Measurements from ENCODE around the gene PLVAP.

The PLVAP gene

DNA sequence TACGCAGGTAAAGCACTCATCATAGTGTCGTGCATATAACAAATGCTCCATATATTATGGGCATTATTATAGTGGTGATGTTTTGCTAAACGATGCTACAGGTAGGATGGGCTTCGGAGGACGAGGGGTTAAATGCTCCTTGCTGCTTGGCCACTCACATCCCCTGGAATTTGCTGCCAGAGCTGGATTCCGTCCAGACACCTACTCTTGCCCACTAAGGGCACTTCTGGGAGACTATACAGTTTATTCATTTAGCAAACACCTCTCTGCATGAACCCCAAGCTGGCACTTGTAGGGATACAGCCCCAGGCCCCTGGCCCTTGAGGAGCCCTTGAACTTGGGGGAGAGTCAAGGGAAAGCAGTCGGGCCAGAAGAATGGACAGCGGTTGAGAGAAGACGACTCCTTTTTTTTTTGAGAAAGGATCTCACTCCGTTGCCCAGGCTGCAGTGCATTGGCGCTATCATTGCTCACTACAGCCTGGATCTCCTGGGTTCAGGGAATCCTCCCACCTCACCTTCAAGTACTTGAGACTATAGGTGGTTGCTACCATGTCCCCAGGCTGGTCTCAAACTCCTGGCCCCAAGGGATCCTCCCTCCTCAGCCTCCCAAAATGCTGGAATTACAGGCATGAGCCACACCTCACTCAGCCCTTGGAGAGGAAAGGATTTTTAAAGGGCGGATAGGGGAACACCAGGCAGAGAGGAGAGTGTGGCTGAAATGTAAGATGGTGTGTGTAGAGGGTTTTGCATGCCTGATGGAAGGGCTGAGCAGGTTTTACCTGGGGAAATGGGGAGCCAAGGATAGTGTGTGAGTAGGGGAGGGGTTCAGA, 72.5 kb downstream of the PLVAP start:
- in situ Hi-C loops (cut with MboI; ENCODE audit: low sequenced_read_pairs): no loop called here

- in situ Hi-C loops (cut with MboI; ENCODE audit: low sequenced_read_pairs): no loop called here
Observed at GRCh38 chr19:17303940-17304267, 73.2 kb downstream of the PLVAP start.

DNA sequence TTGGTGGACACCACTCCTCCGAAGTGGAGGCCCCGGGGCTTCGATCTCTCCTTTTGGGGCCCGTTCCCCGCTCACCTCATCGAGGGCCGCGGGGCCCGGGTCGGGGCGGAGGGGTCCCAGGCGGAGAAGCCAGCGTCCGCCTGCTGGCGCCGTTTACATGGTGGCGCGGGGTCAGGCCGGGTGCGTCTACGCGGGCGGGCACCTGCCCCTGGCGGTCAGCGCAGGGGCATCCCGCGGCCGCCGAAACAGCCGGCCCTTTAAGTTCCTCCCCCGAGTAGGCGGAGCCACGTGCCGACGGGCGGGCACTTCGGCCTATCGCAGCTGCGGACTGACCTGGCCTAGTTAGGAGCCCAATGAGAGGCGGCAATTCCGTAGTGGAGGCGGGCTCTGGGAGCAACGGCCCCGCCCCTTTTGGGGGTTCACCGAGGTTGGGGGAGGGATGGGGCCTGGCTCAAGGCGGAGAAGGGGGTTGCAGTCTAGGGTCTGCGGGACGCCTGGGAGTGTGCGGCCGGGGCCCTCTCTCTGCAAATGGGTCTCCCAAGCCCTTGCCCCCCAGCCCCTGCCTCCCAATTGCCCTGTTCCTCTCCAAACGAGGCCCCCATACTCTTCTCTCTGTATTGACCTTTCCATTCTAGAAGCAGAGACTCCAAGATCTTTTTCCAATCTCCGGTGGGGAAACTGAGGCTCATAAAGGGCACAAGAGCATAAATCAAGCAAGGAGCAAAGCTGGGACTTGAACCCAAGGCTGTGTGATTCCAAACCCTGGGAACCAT, 73.8 kb downstream of the PLVAP start, which contains the start of gene ABHD8:
Gene ABHD8, minus strand, starts transcription at position 259 of the 773 bp plus-strand sequence. CDS start 1,809 bp downstream, outside the sequence.
- in situ Hi-C loops (cut with MboI; ENCODE audit: low sequenced_read_pairs): no loop called here

- in situ Hi-C loops (cut with MboI; ENCODE audit: low sequenced_read_pairs): no loop called here
Observed at GRCh38 chr19:17302391-17303166, 74.6 kb downstream of the PLVAP start.

All from HL-60/S4 treated with retinoic acid at 250 ng/mL for 4 days and 3 days (cell line).